Panc1 (cell line): ENCODE results near the gene WFDC10A.

Experiments used
- CTCF ChIP-seq: fragments of 450-650 bp; IDR thresholded peaks from 2 replicates; pipeline ENCODE4 v1.5.1; 2017; ENCODE audit warnings: mild to moderate bottlenecking
- REST ChIP-seq, 2 experiments: IDR thresholded peaks; 2 replicates each; pipeline ENCODE4 v1.6.1; 2011 to 2012; ENCODE audit warnings: low read depth in 2 of 2, control low read depth in 1 of 2, low read length in 1 of 2, mild to moderate bottlenecking in 1 of 2, moderate library complexity in 1 of 2; ENCODE audit not compliant: insufficient read depth in 1 of 2

GRCh38 chr20:45631184-45631583 is 1.6 kb downstream of the WFDC10A start, which contains the start of gene WFDC9:
- no peak for TF ChIP-seq CTCF
- no peak for TF ChIP-seq REST (IDR thresholded peaks at IDR 0.05; ENCODE audit: insufficient read depth in 1 of 2, low read depth in 2 of 2, low read length in 1 of 2)
